Measurements from ENCODE around the gene EGLN2. TPM values are rescaled to one million over a fixed set of nuclear protein-coding genes. Genes with fewer than 3 reads are reported as not detected.

Gene EGLN2
- polyA plus RNA-seq, 1 of the 3 experiments (the other 2 are of a cell fraction), result 43.0 TPM

- no peaks in the 10 kb centered on the region for H3K27me3 ChIP-seq (ENCODE audit: insufficient read depth)
- H3K4me2 ChIP-seq, result peak overlapping the region; percentile 75
- no peak overlapping the region for H2AFZ ChIP-seq (ENCODE audit: low read depth)
- no peaks in the 10 kb centered on the region for H3K9me3 ChIP-seq
- 34% methylated on average over 26 of the region's 26 CpGs for WGBS (ENCODE audit: low lambda C conversion rate)
- peaks cover 82% of the 10 kb centered on the region for H4K20me1 ChIP-seq (ENCODE audit: insufficient read depth)
- ChIA-PET CTCF (interaction anchor here (0.5 to 5.4 kb wide), 21 partner anchors 8 to 179 kb away, joined by 3 to 54 read pairs (median 4); partner anchors contain the start of genes ACTMAP, EGLN2, MIA and RAB4B), POLR2A (interaction anchor here (0.7 to 1.4 kb wide), 4 partner anchors 8 to 143 kb away, joined by 3 to 6 read pairs (median 5); partner anchors contain the start of genes COQ8B and EGLN2)
- peaks cover 31 to 51% of the 10 kb centered on the region in 2 experiments for H3K36me3 ChIP-seq (replicated peaks in 1 of 2; ENCODE audit: control insufficient read depth in 1 of 2, insufficient read depth in 2 of 2, low read length in 1 of 2)
- H3K79me2 ChIP-seq (ENCODE audit: insufficient read depth), result peaks cover 80% of the 10 kb centered on the region
- peaks cover 18% of the 10 kb centered on the region for H3F3A ChIP-seq (replicated peaks; ENCODE audit: insufficient read depth)
- TF ChIP-seq RCOR1 (IDR thresholded peaks at IDR 0.05; ENCODE audit: low read length) (peak; percentile 9; the same call in 1 of the 2 replicates), MEF2A (IDR thresholded peaks at IDR 0.05; ENCODE audit: borderline replicate concordance, low read depth) (no peak), CTCF (IDR thresholded peaks at IDR 0.05) (peak; percentile 97), PBX3 (IDR thresholded peaks at IDR 0.05) (peak; percentile 90), SIN3A (IDR thresholded peaks at IDR 0.05; ENCODE audit: borderline replicate concordance, low read depth, low read length) (peak; percentile 88), GABPA (IDR thresholded peaks at IDR 0.05; ENCODE audit: low read depth) (no peak; the same call in 1 of the 2 replicates), JUND (IDR thresholded peaks at IDR 0.05) (no peak), FOXJ3 (CRISPR knock-in tag; IDR thresholded peaks at IDR 0.05) (no peak), MAX (IDR thresholded peaks at IDR 0.05; ENCODE audit: low read depth) (peak; percentile 45; the same call in 1 of the 2 replicates), POLR2AphosphoS5 (IDR thresholded peaks at IDR 0.05; ENCODE audit: low read depth, low read length) (peak; percentile 24; the same call in 1 of the 2 replicates), TCF12 (IDR thresholded peaks at IDR 0.05) (peak; percentile 13; the same call in 1 of the 2 replicates), YY1 (IDR thresholded peaks at IDR 0.05; ENCODE audit: low read depth) (no peak), TAF1 (IDR thresholded peaks at IDR 0.05; ENCODE audit: borderline replicate concordance, low read depth, low read length) (peak; percentile 10; the same call in 1 of the 2 replicates), SMC3 (IDR thresholded peaks at IDR 0.05; ENCODE audit: low read depth, low read length) (peak; percentile 83), MXI1 (IDR thresholded peaks at IDR 0.05; ENCODE audit: low read depth, low read length) (peak; percentile 86), GATA2 (CRISPR knock-in tag; IDR thresholded peaks at IDR 0.05) (no peak), FOSL2 (IDR thresholded peaks at IDR 0.05; ENCODE audit: borderline replicate concordance, low read depth) (no peak), CHD2 (IDR thresholded peaks at IDR 0.05; ENCODE audit: low read length, partially characterized antibody) (peak; percentile 40), RFX5 (IDR thresholded peaks at IDR 0.05; ENCODE audit: low read length) (no peak), RAD21 (IDR thresholded peaks at IDR 0.05; ENCODE audit: low read length) (peak; percentile 60), ELF1 (IDR thresholded peaks at IDR 0.05) (no peak), REST (IDR thresholded peaks at IDR 0.05; ENCODE audit: low read depth, low read length) (no peak), RXRA (IDR thresholded peaks at IDR 0.05; ENCODE audit: borderline replicate concordance, low read depth) (no peak)
- TF ChIP-seq, protein P1, sequence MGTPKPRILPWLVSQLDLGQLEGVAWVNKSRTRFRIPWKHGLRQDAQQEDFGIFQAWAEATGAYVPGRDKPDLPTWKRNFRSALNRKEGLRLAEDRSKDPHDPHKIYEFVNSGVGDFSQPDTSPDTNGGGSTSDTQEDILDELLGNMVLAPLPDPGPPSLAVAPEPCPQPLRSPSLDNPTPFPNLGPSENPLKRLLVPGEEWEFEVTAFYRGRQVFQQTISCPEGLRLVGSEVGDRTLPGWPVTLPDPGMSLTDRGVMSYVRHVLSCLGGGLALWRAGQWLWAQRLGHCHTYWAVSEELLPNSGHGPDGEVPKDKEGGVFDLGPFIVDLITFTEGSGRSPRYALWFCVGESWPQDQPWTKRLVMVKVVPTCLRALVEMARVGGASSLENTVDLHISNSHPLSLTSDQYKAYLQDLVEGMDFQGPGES (IDR thresholded peaks at IDR 0.05; ENCODE audit: low read depth, low read length), result no peak
- TF ChIP-seq, protein P2, sequence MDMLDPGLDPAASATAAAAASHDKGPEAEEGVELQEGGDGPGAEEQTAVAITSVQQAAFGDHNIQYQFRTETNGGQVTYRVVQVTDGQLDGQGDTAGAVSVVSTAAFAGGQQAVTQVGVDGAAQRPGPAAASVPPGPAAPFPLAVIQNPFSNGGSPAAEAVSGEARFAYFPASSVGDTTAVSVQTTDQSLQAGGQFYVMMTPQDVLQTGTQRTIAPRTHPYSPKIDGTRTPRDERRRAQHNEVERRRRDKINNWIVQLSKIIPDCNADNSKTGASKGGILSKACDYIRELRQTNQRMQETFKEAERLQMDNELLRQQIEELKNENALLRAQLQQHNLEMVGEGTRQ (IDR thresholded peaks at IDR 0.05; ENCODE audit: borderline replicate concordance, low read depth, low read length), result no peak
- no peaks in the 10 kb centered on the region for H3K9me2 ChIP-seq
- H3K9ac ChIP-seq, result peak overlapping the region; percentile 30; the same call in 1 of the 2 replicates
- peaks cover 29 to 62% of the 10 kb centered on the region in 2 experiments; a peak in 3 of 4 replicates for H3K4me1 ChIP-seq (ENCODE audit: control insufficient read depth in 1 of 2, insufficient read depth in 2 of 2, low read depth in 1 of 2, low read length in 1 of 2)
- peak overlapping the region; percentile 21 to 45; a peak in 3 of 4 replicates for H3K4me3 ChIP-seq (ENCODE audit: low read depth in 2 of 2, low read length in 1 of 2)
- peak; percentile 97 for DNase-seq
- peak overlapping the region; percentile 72 to 78 for H3K27ac ChIP-seq (ENCODE audit: low read depth in 2 of 2, low read length in 1 of 2)
Measured at GRCh38 chr19:40806423-40807146, 7.6 kb downstream of the EGLN2 start.
